HCT116 (cell line): ENCODE results near the gene FLNA. TPM values are rescaled to one million over a fixed set of nuclear protein-coding genes. Genes with fewer than 3 reads are reported as not detected.

Experiments
- ATAC-seq: fragments of 200-7000 bp; cut with Tn5 transposase; 2 replicates; pipeline ENCODE4 v1.9.1; 2020; ENCODE audit warnings: mild to moderate bottlenecking, moderate library complexity
- BruUV-seq: library from RNA; stranded (reverse); fragments of 400-500 nt; replicated peaks from 2 replicates; lab custom pipeline; 2021; lab: Mats Ljungman, UMichigan
- CTCF ChIA-PET: fragments of 300-600 bp; sonication (Branson Sonifier 250); formaldehyde crosslinking; loops from one replicate; lab custom pipeline; 2021; ENCODE audit warnings: antibody characterized with exemption; lab: Charles Lee
- POLR2A ChIA-PET: fragments of 300-600, 350-600 bp; sonication (Branson Sonifier 250); formaldehyde crosslinking; loops from one replicate; lab custom pipeline; 2021; ENCODE audit warnings: antibody characterized with exemption; lab: Charles Lee
- RAD21 ChIA-PET, 2 experiments: fragments of 300-600 bp; sonication (Branson Sonifier 250); formaldehyde crosslinking; loops; one replicate each; lab custom pipeline; 2023; ENCODE audit warnings: low total read pairs in 2 of 2; ENCODE audit not compliant: uncharacterized antibody in 2 of 2, unreplicated experiment in 2 of 2, low non-redundant PET in 1 of 2; lab: Charles Lee
- DNase-seq: peaks from one replicate; pipeline ENCODE4 v3.0.0-alpha.2; 2010; ENCODE audit warnings: low read depth, low spot score
- H2AFZ ChIP-seq: fragments of 200-600 bp; shearing (Covaris generic), sonication (generic); 2 replicates; pipeline ENCODE4 v1.6.1; 2017; ENCODE audit warnings: low read depth, mixed run types, mixed read lengths, antibody characterized with exemption, low read length; ENCODE audit not compliant: poor library complexity, severe bottlenecking
- H3K27ac ChIP-seq: 2 replicates; pipeline ENCODE4 v1.5.1; 2012; ENCODE audit warnings: low read depth, low read length
- H3K27me3 ChIP-seq: fragments of 200-600 bp; sonication (generic); 2 replicates; pipeline ENCODE4 v1.6.1; 2016; ENCODE audit warnings: mixed run types, low read length, mixed read lengths; ENCODE audit not compliant: insufficient read depth
- H3K36me3 ChIP-seq, 2 experiments: fragments of 200-500 bp in 1 of 2; fragments of 200-600 bp in 1 of 2; sonication (Bioruptor generic) in 1 of 2; sonication (generic) in 1 of 2; 2 replicates each; pipeline versions ENCODE4 v1.5.1 to v1.6.1; 2014 to 2016; ENCODE audit warnings: low read length in 2 of 2, inconsistent platforms in 1 of 2, mixed read lengths in 1 of 2, mixed run types in 1 of 2; ENCODE audit not compliant: insufficient read depth in 2 of 2, control insufficient read depth in 1 of 2
- H3K4me1 ChIP-seq, 2 experiments: fragments of 200-600 bp in 1 of 2; sonication (generic) in 1 of 2; 2 replicates each; pipeline versions ENCODE4 v1.5.1 to v1.6.1; 2012 to 2017; ENCODE audit warnings: low read length in 2 of 2, inconsistent platforms in 1 of 2, mild to moderate bottlenecking in 1 of 2, mixed read lengths in 1 of 2, mixed run types in 1 of 2, moderate library complexity in 1 of 2; ENCODE audit not compliant: insufficient read depth in 2 of 2, control insufficient read depth in 1 of 2
- H3K4me2 ChIP-seq: fragments of 200-600 bp; sonication (generic); 2 replicates; pipeline ENCODE4 v1.6.1; 2017; ENCODE audit warnings: mixed run types, low read length, mixed read lengths
- H3K4me3 ChIP-seq, 2 experiments: fragments of 200-600 bp in 1 of 2; sonication (generic) in 1 of 2; replicated peaks in 1 of 2; 2 replicates each; pipeline ENCODE4 v1.5.1; 2011 to 2016; ENCODE audit warnings: low read length in 2 of 2, control low read depth in 1 of 2, low read depth in 1 of 2, mild to moderate bottlenecking in 1 of 2, mixed read lengths in 1 of 2, mixed run types in 1 of 2
- H3K79me2 ChIP-seq: fragments of 200-600 bp; sonication (generic); 2 replicates; pipeline ENCODE4 v1.6.1; 2017; ENCODE audit warnings: mild to moderate bottlenecking, mixed run types, low read length, moderate library complexity, mixed read lengths; ENCODE audit not compliant: insufficient read depth
- H3K9ac ChIP-seq: fragments of 200-600 bp; sonication (generic); 2 replicates; pipeline ENCODE4 v1.6.1; 2016; ENCODE audit warnings: low read length, mixed read lengths
- H3K9me2 ChIP-seq: fragments of 200-600 bp; sonication (generic), shearing (Covaris generic); 2 replicates; pipeline ENCODE4 v1.6.1; 2017; ENCODE audit warnings: mixed run types, mild to moderate bottlenecking, moderate library complexity; ENCODE audit not compliant: insufficient read depth
- H3K9me3 ChIP-seq, 2 experiments: fragments of 200-500 bp in 1 of 2; fragments of 200-600 bp in 1 of 2; sonication (Bioruptor generic) in 1 of 2; sonication (generic) in 1 of 2; 2 replicates each; pipeline ENCODE4 v1.6.1; 2014 to 2017; ENCODE audit warnings: low read length in 2 of 2, mixed read lengths in 2 of 2, inconsistent platforms in 1 of 2, low read depth in 1 of 2, mild to moderate bottlenecking in 1 of 2, mixed run types in 1 of 2, moderate library complexity in 1 of 2; ENCODE audit not compliant: control insufficient read depth in 1 of 2, insufficient read depth in 1 of 2
- H4K20me1 ChIP-seq: fragments of 200-600 bp; sonication (generic), shearing (Covaris generic); 2 replicates; pipeline ENCODE4 v1.6.1; 2017; ENCODE audit warnings: mixed run types, mild to moderate bottlenecking, moderate library complexity; ENCODE audit not compliant: insufficient read depth
- EZH2phosphoT487 ChIP-seq: fragments of 200-600 bp; IDR thresholded peaks from 2 replicates; pipeline ENCODE4 v1.6.1; 2018; ENCODE audit warnings: antibody characterized with exemption, borderline replicate concordance
- FOSL1 ChIP-seq: IDR thresholded peaks from 2 replicates; pipeline ENCODE4 v1.6.1; 2012; ENCODE audit warnings: low read depth
- RAD21 ChIP-seq: IDR thresholded peaks from 2 replicates; pipeline ENCODE4 v1.6.1; 2012; ENCODE audit warnings: low read depth, mild to moderate bottlenecking
- SIN3A ChIP-seq: IDR thresholded peaks from 2 replicates; pipeline ENCODE4 v1.6.1; 2012; ENCODE audit warnings: low read depth
- ZNF274 ChIP-seq: fragments of 200-500 bp; sonication (Bioruptor generic); IDR thresholded peaks from 2 replicates; pipeline ENCODE4 v1.6.1; 2014; ENCODE audit warnings: mild to moderate bottlenecking, low read depth, low read length, inconsistent platforms
- intact Hi-C: fragments of 100-400 bp; cut with micrococcal nuclease; formaldehyde crosslinking; loops from 2 replicates; pipeline ENCODE4 v1.10.0; 2022
- total RNA-seq: library from RNA; stranded (reverse); gene quantifications from one replicate; pipeline ENCODE4 v1.2.1, GENCODE V29; 2021; ENCODE audit not compliant: unreplicated experiment
- TF ChIP-seq, protein P1 (sequence below), 3 experiments: fragments of 200-600 bp in 1 of 3; sonication (generic) in 1 of 3; IDR thresholded peaks in 2 of 3; conservative IDR thresholded peaks in 1 of 3; 2 replicates each; pipeline ENCODE4 v1.5.1; 2012 to 2017; ENCODE audit warnings: low read depth in 2 of 3, low read length in 2 of 3, antibody characterized with exemption in 1 of 3, borderline replicate concordance in 1 of 3, control low read depth in 1 of 3, mild to moderate bottlenecking in 1 of 3, mixed read lengths in 1 of 3, mixed run types in 1 of 3, moderate library complexity in 1 of 3; ENCODE audit not compliant: insufficient read depth in 1 of 3
- TF ChIP-seq, protein P2 (sequence below): IDR thresholded peaks from 2 replicates; pipeline ENCODE4 v1.6.1; 2012

Gene FLNA
- total RNA-seq, 1 experiment from 2014 or later = 546 TPM

DNA sequence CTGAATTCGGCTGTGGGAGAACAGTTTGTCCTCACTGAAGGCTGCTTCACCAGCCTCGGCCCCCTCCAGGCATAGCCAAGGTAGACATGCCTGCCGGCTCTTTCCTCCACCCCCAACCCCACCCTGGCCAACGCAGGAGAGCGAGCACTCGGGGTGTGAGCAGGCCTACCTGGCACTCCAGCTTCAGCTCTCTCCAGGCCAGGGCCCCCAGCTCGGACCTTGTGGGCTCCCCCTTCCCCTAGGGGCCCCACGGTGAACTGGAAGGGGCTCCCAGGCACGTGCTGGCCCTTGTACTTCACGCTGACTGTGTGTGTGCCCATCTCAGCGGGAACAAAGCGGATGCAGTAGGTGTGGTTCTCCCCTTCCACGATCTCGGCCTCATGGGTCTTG, 22.4 kb downstream of the FLNA start:
- Histone ChIP-seq H3K4me3 (no peak overlapping the region), H3K9me3 (no peaks in the 10 kb centered on the region), H3K27me3 (no peaks in the 10 kb centered on the region), H3K36me3 (peaks cover 6 to 8% of the 10 kb centered on the region in 2 experiments; a peak in 2 of 4 replicates), H3K4me1 (no peaks in the 10 kb centered on the region), H2AFZ (no peak overlapping the region), H3K9me2 (no peaks in the 10 kb centered on the region), H3K9ac (no peak overlapping the region), H3K79me2 (no peaks in the 10 kb centered on the region), H4K20me1 (no peaks in the 10 kb centered on the region), H3K27ac (no peak overlapping the region), H3K4me2 (no peak overlapping the region)
- BruUV-seq = no TSS peak
- ChIA-PET RAD21 (no interaction called here), CTCF (no interaction called here), POLR2A (no interaction called here)
- TF ChIP-seq EZH2phosphoT487 (no peak), ZNF274 (no peak), RAD21 (no peak), SIN3A (no peak), FOSL1 (no peak)
- TF ChIP-seq, protein P1, sequence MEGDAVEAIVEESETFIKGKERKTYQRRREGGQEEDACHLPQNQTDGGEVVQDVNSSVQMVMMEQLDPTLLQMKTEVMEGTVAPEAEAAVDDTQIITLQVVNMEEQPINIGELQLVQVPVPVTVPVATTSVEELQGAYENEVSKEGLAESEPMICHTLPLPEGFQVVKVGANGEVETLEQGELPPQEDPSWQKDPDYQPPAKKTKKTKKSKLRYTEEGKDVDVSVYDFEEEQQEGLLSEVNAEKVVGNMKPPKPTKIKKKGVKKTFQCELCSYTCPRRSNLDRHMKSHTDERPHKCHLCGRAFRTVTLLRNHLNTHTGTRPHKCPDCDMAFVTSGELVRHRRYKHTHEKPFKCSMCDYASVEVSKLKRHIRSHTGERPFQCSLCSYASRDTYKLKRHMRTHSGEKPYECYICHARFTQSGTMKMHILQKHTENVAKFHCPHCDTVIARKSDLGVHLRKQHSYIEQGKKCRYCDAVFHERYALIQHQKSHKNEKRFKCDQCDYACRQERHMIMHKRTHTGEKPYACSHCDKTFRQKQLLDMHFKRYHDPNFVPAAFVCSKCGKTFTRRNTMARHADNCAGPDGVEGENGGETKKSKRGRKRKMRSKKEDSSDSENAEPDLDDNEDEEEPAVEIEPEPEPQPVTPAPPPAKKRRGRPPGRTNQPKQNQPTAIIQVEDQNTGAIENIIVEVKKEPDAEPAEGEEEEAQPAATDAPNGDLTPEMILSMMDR (IDR thresholded peaks at IDR 0.05 in 2 of 3, conservative IDR thresholded peaks at IDR 0.05 in 1 of 3; ENCODE audit: borderline replicate concordance in 1 of 3, insufficient read depth in 1 of 3, low read depth in 2 of 3, low read length in 2 of 3) = no peak
- TF ChIP-seq, protein P2, sequence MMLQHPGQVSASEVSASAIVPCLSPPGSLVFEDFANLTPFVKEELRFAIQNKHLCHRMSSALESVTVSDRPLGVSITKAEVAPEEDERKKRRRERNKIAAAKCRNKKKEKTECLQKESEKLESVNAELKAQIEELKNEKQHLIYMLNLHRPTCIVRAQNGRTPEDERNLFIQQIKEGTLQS = no peak
- intact Hi-C loops = no loop called here
- no peak for ATAC-seq
- DNase-seq = no peak
